22Rv1 (cell line): ENCODE results near the gene RAB33B.

Experiments used
- H3K27ac ChIP-seq: fragments of 450-650 bp; 2 replicates; pipeline ENCODE4 v1.5.1; 2017
- CTCF ChIP-seq: fragments of 450-650 bp; IDR thresholded peaks from 2 replicates; pipeline ENCODE4 v1.5.1; 2017; ENCODE audit warnings: mild to moderate bottlenecking
- ZFX ChIP-seq: fragments of 450-650 bp; IDR thresholded peaks from 2 replicates; pipeline ENCODE4 v1.6.1; 2017; ENCODE audit warnings: antibody characterized with exemption, borderline replicate concordance

Gene RAB33B

DNA sequence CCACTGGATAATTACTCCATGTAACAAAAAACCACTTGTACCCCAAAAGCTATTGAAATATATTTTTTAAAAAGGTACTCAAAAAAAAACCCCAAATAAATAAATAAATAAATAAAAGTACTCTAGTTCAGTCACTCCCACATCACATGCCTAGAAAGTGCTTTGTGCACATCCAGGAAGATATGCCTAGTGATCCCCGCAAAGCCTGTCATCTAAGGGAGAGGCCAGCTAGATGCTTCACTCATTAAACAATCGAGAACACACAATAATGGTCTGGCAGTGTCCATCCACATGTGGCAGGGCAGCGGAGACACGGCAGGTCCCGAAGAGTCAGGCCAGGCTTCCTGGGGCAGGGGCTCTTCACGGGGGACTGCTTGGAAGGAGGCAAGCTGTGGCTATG lies 47.6 kb downstream of the RAB33B start:
- TF ChIP-seq ZFX (no peak), CTCF (no peak)
- no peak overlapping the region for H3K27ac ChIP-seq

- no peak overlapping the region for H3K27ac ChIP-seq
- TF ChIP-seq CTCF, result no peak
- TF ChIP-seq ZFX, result no peak
These were observed 48.3 kb downstream of the RAB33B start for GRCh38 chr4:139501927-139502899.

DNA sequence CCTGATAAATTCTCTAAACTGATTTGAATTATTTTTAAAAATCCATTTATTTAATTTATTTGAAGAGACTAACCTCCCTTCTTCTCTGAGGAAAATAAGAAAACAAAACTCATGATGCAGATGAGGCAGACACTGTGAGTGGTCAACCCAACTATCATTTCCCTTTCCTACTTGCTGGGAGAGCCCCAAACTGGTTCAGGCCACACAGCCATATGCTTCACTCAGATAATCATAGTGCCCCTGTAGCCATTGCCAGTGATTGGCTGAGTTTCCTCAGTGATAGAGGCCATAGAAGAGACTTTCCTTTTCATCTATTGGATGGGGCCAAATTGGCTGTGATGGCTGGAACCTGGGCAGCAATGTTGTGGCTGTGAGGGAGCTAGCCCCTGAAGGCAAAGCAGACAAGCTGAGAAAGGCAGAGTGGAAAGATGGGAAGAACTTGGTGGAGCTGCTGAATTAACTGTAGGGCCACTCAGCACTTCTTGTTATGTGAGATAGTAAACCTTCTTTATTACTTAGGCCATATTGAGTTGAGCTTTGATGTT lies 49.8 kb downstream of the RAB33B start:
- TF ChIP-seq CTCF, result no peak
- no peak for TF ChIP-seq ZFX
- H3K27ac ChIP-seq, result no peak overlapping the region

GRCh38 chr4:139506774-139507173 lies 52.9 kb downstream of the RAB33B start:
- no peak for TF ChIP-seq CTCF
- no peak for TF ChIP-seq ZFX
- H3K27ac ChIP-seq, result no peak overlapping the region

DNA sequence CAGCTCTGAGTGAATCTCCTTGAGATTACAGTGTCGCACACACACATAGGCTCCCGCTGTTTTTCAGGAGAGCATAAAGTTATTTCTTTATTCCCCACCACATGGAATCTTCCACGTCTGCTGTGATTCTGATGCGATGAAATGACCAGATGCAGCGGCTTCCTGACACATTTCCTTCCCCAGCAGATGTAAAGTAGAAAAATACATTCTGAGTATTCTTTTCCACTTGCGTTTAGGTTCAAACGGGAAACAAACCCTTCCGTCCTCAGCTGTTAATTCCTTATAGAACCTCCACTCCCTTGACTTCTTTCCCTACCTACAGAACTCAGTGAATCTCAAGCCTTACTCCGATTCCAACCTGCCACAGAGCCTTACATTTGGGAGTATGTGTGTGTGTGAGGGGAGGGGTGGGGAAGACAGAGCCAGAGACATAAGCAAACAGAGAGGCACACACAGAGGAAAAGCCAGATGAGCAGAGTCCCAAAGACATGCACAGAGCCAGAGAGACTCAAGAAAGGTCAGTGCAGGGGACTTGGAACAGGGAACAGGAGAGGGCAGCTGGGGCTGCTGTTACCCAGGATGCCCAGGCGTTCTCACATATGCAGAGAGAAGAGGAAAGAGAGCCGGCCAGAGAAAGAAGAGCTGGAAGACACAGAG lies 54.8 kb downstream of the RAB33B start:
- no peak overlapping the region for H3K27ac ChIP-seq
- no peak for TF ChIP-seq ZFX
- TF ChIP-seq CTCF, result no peak

GRCh38 chr4:139509727-139510410 lies 55.9 kb downstream of the RAB33B start:
- TF ChIP-seq ZFX (no peak), CTCF (peak; percentile 41)
- H3K27ac ChIP-seq, result no peak overlapping the region
